Peyer's patch (tissue), 4 donors: ENCODE results near the gene RAB24. TPM values are rescaled to one million over a fixed set of nuclear protein-coding genes. Genes with fewer than 3 reads are reported as not detected.
A peak's percentile ranks its signal among the peaks of the same experiment; 100 is the strongest.

Experiments
- DNase-seq, 3 donors: peaks; one replicate each; pipeline ENCODE4 v3.0.0-alpha.2; 2017 to 2019
- H3K27ac ChIP-seq, 4 donors: fragments of 200-600 bp; sonication (generic); one replicate each; pipeline ENCODE4 v1.5.1; 2016 to 2019
- H3K27me3 ChIP-seq, 2 donors: fragments of 200-600 bp; sonication (generic); one replicate each; pipeline ENCODE4 v1.5.1; 2019
- H3K36me3 ChIP-seq, 3 donors: fragments of 200-600 bp; sonication (generic); one replicate each; pipeline ENCODE4 v1.5.1; 2016 to 2019
- H3K4me1 ChIP-seq, 4 donors: fragments of 200-600 bp; sonication (generic); one replicate each; pipeline ENCODE4 v1.5.1; 2016 to 2019
- H3K4me3 ChIP-seq, 4 donors: fragments of 200-600 bp; sonication (generic); 1 replicate in 3 of 4; 2 replicates in 1 of 4; pipeline ENCODE4 v1.5.1; 2016 to 2019; ENCODE audit warnings: mild to moderate bottlenecking in 1 of 4
- H3K9me3 ChIP-seq, 4 donors: fragments of 200-600 bp; sonication (generic); one replicate each; pipeline ENCODE4 v1.5.1; 2016 to 2019; ENCODE audit warnings: mild to moderate bottlenecking in 1 of 4
- CTCF ChIP-seq, 6 experiments: fragments of 450-650 bp in 4 of 6; fragments of 200-600 bp in 2 of 6; sonication (generic) in 1 of 6; IDR thresholded peaks; one replicate each; pipeline ENCODE4 v1.5.1; 2017 to 2019; ENCODE audit warnings: antibody characterized with exemption in 6 of 6, mild to moderate bottlenecking in 3 of 6, moderate library complexity in 1 of 6
- POLR2A ChIP-seq, 2 donors: fragments of 450-650 bp; IDR thresholded peaks; one replicate each; pipeline ENCODE4 v1.5.1; 2017; ENCODE audit warnings: antibody characterized with exemption in 2 of 2, mild to moderate bottlenecking in 2 of 2, moderate library complexity in 2 of 2
- total RNA-seq, 4 donors: library from RNA; depleted of rRNA; stranded (reverse); fragments of >200 nt; gene quantifications; one replicate each; pipeline ENCODE4 v1.1.0, GENCODE V29; 2016

The RAB24 gene
- total RNA-seq, 4 donors from 2014 or later: 37.0 to 58.6 (median 46.3) TPM

GRCh38 chr5:177311723-177312648, 8.5 kb upstream of the RAB24 start, which contains the start of gene MXD3:
TSS of gene MXD3 (minus strand) at chr5:177311898. CDS start at chr5:177311830, 68 bp downstream.
- H3K4me3 ChIP-seq: peak within 1 kb of the TSS; percentile 36 to 63 (median 53)
- H3K9me3 ChIP-seq: no peaks in the 10 kb centered on the region
- H3K27me3 ChIP-seq: no peaks in the 10 kb centered on the region
- no peak for TF ChIP-seq CTCF (IDR thresholded peaks at IDR 0.05)
- TF ChIP-seq POLR2A (IDR thresholded peaks at IDR 0.05): no peak
- peak; percentile 96 to 99 (median 98) for DNase-seq
- peaks cover 0 to 9% (median 0%) of the 10 kb centered on the region in 3 donors for H3K36me3 ChIP-seq
- H3K27ac ChIP-seq: peak within 1 kb of the TSS; percentile 3 to 69 (median 58)
- H3K4me1 ChIP-seq: peaks cover 6 to 41% (median 24%) of the 10 kb centered on the region in 4 donors

- Histone ChIP-seq H3K4me1 (peaks cover 6 to 41% (median 24%) of the 10 kb centered on the region in 4 donors), H3K36me3 (peaks cover 0 to 15% (median 0%) of the 10 kb centered on the region in 3 donors), H3K4me3 (peak overlapping the region; percentile 36 to 63 (median 53)), H3K9me3 (no peaks in the 10 kb centered on the region), H3K27ac (peak overlapping the region in 3 of 4 donors; percentile 1 to 60 (median 35)), H3K27me3 (no peaks in the 10 kb centered on the region)
- DNase-seq: no peak
- TF ChIP-seq POLR2A (IDR thresholded peaks at IDR 0.05) (no peak), CTCF (IDR thresholded peaks at IDR 0.05) (peak in 2 of 6 experiments; percentile 6)
Observed at GRCh38 chr5:177311392-177311722, 7.8 kb upstream of the RAB24 start.

- Histone ChIP-seq H3K4me3 (peak overlapping the region; percentile 36 to 63 (median 53)), H3K9me3 (no peaks in the 10 kb centered on the region), H3K27me3 (no peaks in the 10 kb centered on the region), H3K27ac (peak overlapping the region in 3 of 4 donors; percentile 10 to 60 (median 35)), H3K4me1 (peaks cover 6 to 41% (median 25%) of the 10 kb centered on the region in 4 donors), H3K36me3 (peaks cover 0 to 20% (median 0%) of the 10 kb centered on the region in 3 donors)
- DNase-seq: peak in 2 of 3 donors; percentile 69 to 77
- no peak for TF ChIP-seq CTCF (IDR thresholded peaks at IDR 0.05)
- no peak for TF ChIP-seq POLR2A (IDR thresholded peaks at IDR 0.05)
Observed at GRCh38 chr5:177310757-177311391, 7.4 kb upstream of the RAB24 start.

GRCh38 chr5:177310332-177310731, 6.8 kb upstream of the RAB24 start:
- Histone ChIP-seq H3K9me3 (no peaks in the 10 kb centered on the region), H3K27ac (peak overlapping the region in 2 of 4 donors; percentile 10 to 42), H3K4me1 (peaks cover 6 to 41% (median 28%) of the 10 kb centered on the region in 4 donors), H3K27me3 (no peaks in the 10 kb centered on the region), H3K36me3 (peaks cover 0 to 25% (median 0%) of the 10 kb centered on the region in 3 donors), H3K4me3 (no peak overlapping the region)
- TF ChIP-seq POLR2A (IDR thresholded peaks at IDR 0.05): no peak
- no peak for TF ChIP-seq CTCF (IDR thresholded peaks at IDR 0.05)
- DNase-seq: no peak

- peak; percentile 66 to 91 (median 84) for TF ChIP-seq CTCF (IDR thresholded peaks at IDR 0.05)
- no peak for TF ChIP-seq POLR2A (IDR thresholded peaks at IDR 0.05)
- H3K27ac ChIP-seq: peak overlapping the region in 2 of 4 donors; percentile 6 to 10
- H3K27me3 ChIP-seq: no peaks in the 10 kb centered on the region
- peaks cover 6 to 44% (median 35%) of the 10 kb centered on the region in 4 donors for H3K4me1 ChIP-seq
- H3K36me3 ChIP-seq: peaks cover 0 to 25% (median 0%) of the 10 kb centered on the region in 3 donors
- H3K9me3 ChIP-seq: no peaks in the 10 kb centered on the region
- DNase-seq: peak; percentile 53 to 87 (median 80)
- no peak overlapping the region for H3K4me3 ChIP-seq
Observed at GRCh38 chr5:177309351-177310191, 6.1 kb upstream of the RAB24 start.
